Right lobe of liver (tissue), 6 donors: ENCODE measurements around the gene COQ9. TPM values are rescaled to one million over a fixed set of nuclear protein-coding genes. Genes with fewer than 3 reads are reported as not detected.

Experiments
- ATAC-seq, 4 donors: fragments of 200-7000 bp; cut with Tn5 transposase; one replicate each; pipeline ENCODE4 v1.9.1; 2020; ENCODE audit warnings: mild to moderate bottlenecking in 4 of 4, moderate library complexity in 4 of 4
- DNase-seq, 3 donors: peaks; one replicate each; pipeline ENCODE4 v3.0.0-alpha.2; 2020
- H3K27ac ChIP-seq, 3 donors: fragments of 200-600 bp; one replicate each; pipeline ENCODE4 v1.8.0; 2022
- H3K27me3 ChIP-seq, 2 donors: fragments of 200-600 bp; one replicate each; pipeline ENCODE4 v1.8.0; 2022
- H3K36me3 ChIP-seq, 4 donors: fragments of 200-600 bp; sonication (generic) in 1 of 4; one replicate each; pipeline versions ENCODE4 v1.5.1 to v1.8.0; 2017 to 2022; ENCODE audit warnings: control low read depth in 1 of 4
- H3K4me1 ChIP-seq, 4 donors: fragments of 200-600 bp; sonication (generic) in 1 of 4; one replicate each; pipeline versions ENCODE4 v1.5.1 to v1.8.0; 2017 to 2022; ENCODE audit warnings: control low read depth in 1 of 4
- H3K4me3 ChIP-seq, 3 donors: fragments of 200-600 bp; one replicate each; pipeline ENCODE4 v1.8.0; 2022
- H3K9me3 ChIP-seq, 4 donors: fragments of 200-600 bp; sonication (generic) in 1 of 4; one replicate each; pipeline versions ENCODE4 v1.5.1 to v1.8.0; 2017 to 2022; ENCODE audit warnings: control low read depth in 1 of 4
- POLR2A ChIP-seq: fragments of 450-650 bp; IDR thresholded peaks from one replicate; pipeline ENCODE4 v1.6.1; 2017; ENCODE audit warnings: antibody characterized with exemption, mild to moderate bottlenecking
- WGBS: methylation state at CpG from one replicate; pipeline ENCODE4 v1.1.6; 2018; ENCODE audit warnings: low coverage, low lambda C conversion rate; ENCODE audit not compliant: insufficient coverage; ENCODE audit errors: missing lambda C conversion rate; 5-methylcytosine and 5-hydroxymethylcytosine counted together
- intact Hi-C, 2 donors: fragments of 100-400 bp; cut with DNase I; formaldehyde crosslinking; loops; one replicate each; pipeline versions ENCODE4 v1.11.2 to v1.14.1; 2022
- total RNA-seq, 6 experiments: library from RNA; depleted of rRNA in 2 of 6; stranded (reverse); fragments of >200 nt in 2 of 6; fragmentation: NEBNext Ultra II Directional in 3 of 6; extraction: Animal tissue kit (Norgen Biotek cat#: 25700) in 3 of 6; gene quantifications; one replicate each; pipeline versions ENCODE4 v1.1.0 to v1.2.4, GENCODE V29; 2016 to 2023
- TF ChIP-seq, protein P1 (sequence below), 4 donors: fragments of 200-600 bp in 3 of 4; fragments of 450-650 bp in 1 of 4; IDR thresholded peaks; one replicate each; pipeline versions ENCODE4 v1.5.1 to v1.8.0; 2016 to 2022; ENCODE audit warnings: antibody characterized with exemption in 4 of 4, mild to moderate bottlenecking in 2 of 4
- donor health status: DM: no; HTN: yes; CAD: no.
- donor health status: DM: no; HTN: no; CAD: no.
- donor health status: DM: no; HTN: no; CAD: no.
- donor health status: DM: no; HTN: yes; CAD: no.
- donor health status: DM: no; HTN: yes; CAD: no.

Gene COQ9
- total RNA-seq, 6 experiments from 2014 or later = 43.2 to 81.4 (median 55.3) TPM

DNA sequence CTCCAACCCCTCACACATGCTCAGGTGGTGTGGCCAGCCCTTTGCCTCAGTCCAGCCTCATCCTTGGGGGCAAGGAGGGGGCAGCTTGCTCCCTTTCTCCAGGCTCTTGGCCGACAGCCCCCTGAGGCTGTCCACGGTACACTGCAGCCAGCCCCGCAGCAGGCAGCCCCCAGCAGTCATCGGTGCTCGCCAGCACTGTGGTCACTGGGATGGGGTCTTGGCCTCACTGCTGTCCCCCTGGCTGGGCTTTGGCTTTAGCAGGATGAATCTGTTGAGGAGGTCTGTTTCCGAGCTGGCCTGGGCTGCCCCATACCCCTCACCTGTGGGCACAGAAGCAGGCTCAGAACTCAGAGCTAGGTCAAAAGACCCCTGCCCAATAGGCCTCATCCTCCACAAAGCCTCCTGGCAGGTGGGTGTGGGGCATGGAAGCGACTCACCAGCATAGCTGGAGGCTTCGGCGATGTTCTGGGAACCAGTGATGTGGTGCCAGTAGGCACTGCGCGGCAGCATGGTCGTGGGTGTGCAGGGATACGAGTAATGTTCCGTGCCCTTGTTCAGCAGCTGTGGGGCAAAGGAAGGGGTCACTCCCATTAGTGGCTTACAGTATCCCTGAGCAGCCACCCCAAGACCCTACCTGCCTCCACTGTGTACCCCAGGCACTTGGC, 26.0 kb downstream of the COQ9 start:
- ATAC-seq = no peak
- DNase-seq = no peak
- Histone ChIP-seq H3K9me3 (no peaks in the 10 kb centered on the region), H3K4me3 (no peak overlapping the region), H3K36me3 (peaks cover 0 to 48% (median 26%) of the 10 kb centered on the region in 4 donors), H3K27ac (peak overlapping the region in 2 of 3 donors; percentile 53 to 84), H3K27me3 (no peaks in the 10 kb centered on the region), H3K4me1 (peaks cover 0 to 59% (median 22%) of the 10 kb centered on the region in 4 donors)
- 83% methylated on average over 1 of the region's 14 CpGs for WGBS
- intact Hi-C loops = no loop called here
- TF ChIP-seq POLR2A = no peak
- TF ChIP-seq, protein P1, sequence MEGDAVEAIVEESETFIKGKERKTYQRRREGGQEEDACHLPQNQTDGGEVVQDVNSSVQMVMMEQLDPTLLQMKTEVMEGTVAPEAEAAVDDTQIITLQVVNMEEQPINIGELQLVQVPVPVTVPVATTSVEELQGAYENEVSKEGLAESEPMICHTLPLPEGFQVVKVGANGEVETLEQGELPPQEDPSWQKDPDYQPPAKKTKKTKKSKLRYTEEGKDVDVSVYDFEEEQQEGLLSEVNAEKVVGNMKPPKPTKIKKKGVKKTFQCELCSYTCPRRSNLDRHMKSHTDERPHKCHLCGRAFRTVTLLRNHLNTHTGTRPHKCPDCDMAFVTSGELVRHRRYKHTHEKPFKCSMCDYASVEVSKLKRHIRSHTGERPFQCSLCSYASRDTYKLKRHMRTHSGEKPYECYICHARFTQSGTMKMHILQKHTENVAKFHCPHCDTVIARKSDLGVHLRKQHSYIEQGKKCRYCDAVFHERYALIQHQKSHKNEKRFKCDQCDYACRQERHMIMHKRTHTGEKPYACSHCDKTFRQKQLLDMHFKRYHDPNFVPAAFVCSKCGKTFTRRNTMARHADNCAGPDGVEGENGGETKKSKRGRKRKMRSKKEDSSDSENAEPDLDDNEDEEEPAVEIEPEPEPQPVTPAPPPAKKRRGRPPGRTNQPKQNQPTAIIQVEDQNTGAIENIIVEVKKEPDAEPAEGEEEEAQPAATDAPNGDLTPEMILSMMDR (IDR thresholded peaks at IDR 0.05) = no peak

DNA sequence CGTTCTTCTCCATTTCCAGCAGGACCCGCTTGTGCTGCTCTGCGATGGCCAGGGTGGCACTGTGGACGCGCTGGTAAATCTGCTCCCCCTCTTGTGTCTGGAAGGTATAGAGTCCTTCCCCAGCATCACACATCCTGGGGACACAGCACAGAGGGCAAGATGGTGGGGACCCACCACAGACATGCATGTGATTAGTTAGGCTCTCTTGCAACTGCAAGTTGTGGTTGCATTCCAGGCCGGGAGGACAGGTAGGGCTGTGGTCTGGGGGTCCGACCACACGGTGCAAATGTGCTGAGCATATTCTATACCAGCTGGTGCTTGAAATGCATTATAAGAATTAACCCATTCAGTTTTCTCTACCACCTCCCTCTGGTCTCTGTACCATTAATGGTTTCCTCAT, 26.6 kb downstream of the COQ9 start:
- peaks cover 0 to 65% (median 25%) of the 10 kb centered on the region in 4 donors for H3K4me1 ChIP-seq
- ATAC-seq = no peak
- no peak for DNase-seq
- no peaks in the 10 kb centered on the region for H3K9me3 ChIP-seq
- WGBS = 35% methylated on average over 2 of the region's 8 CpGs
- TF ChIP-seq POLR2A = no peak
- TF ChIP-seq, protein P1 (IDR thresholded peaks at IDR 0.05) = no peak
- H3K27ac ChIP-seq = no peak overlapping the region
- no peaks in the 10 kb centered on the region for H3K27me3 ChIP-seq
- no peak overlapping the region for H3K4me3 ChIP-seq
- intact Hi-C loops = no loop called here
- H3K36me3 ChIP-seq = peaks cover 0 to 45% (median 23%) of the 10 kb centered on the region in 4 donors

DNA sequence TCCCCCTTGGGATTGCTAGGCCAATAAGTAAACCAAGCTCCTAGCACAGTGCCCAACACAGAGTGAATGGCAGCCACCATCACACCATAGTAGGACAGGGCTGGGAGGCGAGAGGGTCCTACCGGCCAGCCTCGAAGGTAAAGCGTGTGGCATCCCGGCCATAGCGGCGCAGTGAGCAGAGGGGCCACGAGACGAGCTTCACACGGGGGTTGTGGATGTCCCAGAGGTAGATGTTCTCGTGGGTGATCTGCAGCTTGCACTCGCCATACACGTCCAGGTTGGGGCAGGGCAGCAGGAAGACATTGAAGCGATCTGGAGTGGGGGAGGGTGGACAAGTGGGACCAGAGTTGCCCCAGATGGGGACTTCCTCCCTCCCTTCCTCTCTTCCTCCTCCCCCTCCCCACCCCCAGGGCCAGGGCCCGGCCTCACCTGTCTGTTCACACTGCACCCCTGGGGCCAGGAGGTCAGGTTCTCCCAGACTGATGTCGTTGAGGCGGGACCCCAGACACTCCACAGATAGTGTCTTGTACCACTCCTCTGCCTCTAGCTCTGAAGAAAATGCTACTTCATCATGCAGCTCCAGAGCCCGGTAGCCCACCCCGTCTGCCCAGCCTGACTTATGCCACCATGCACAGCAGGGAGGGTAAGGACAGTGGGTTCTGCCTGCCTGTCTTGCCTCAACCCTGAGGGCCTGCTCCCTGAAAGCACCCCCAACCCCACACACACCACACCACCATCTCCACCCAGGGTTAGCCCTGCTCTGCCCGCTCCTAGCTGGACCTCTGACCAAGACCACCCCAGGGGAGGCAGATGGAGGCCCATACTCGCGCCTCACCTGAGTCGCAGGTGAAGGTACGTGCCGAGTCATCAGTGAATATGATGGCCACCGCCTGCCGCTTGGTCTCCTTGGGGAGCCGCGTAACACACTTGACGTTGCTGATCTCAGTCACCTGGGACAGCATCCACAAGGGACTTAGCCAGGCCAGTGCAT, 27.7 kb downstream of the COQ9 start:
- no peak for TF ChIP-seq POLR2A
- TF ChIP-seq, protein P1 (IDR thresholded peaks at IDR 0.05) = no peak
- 83% methylated on average over 5 of the region's 30 CpGs for WGBS
- H3K4me1 ChIP-seq = peaks cover 0 to 72% (median 29%) of the 10 kb centered on the region in 4 donors
- peaks cover 0 to 35% (median 18%) of the 10 kb centered on the region in 4 donors for H3K36me3 ChIP-seq
- H3K4me3 ChIP-seq = no peak overlapping the region
- no peaks in the 10 kb centered on the region for H3K9me3 ChIP-seq
- peak in 1 of 3 donors; percentile 45 for DNase-seq
- H3K27ac ChIP-seq = no peak overlapping the region
- no peaks in the 10 kb centered on the region for H3K27me3 ChIP-seq
- ATAC-seq = no peak
- intact Hi-C loops = no loop called here

DNA sequence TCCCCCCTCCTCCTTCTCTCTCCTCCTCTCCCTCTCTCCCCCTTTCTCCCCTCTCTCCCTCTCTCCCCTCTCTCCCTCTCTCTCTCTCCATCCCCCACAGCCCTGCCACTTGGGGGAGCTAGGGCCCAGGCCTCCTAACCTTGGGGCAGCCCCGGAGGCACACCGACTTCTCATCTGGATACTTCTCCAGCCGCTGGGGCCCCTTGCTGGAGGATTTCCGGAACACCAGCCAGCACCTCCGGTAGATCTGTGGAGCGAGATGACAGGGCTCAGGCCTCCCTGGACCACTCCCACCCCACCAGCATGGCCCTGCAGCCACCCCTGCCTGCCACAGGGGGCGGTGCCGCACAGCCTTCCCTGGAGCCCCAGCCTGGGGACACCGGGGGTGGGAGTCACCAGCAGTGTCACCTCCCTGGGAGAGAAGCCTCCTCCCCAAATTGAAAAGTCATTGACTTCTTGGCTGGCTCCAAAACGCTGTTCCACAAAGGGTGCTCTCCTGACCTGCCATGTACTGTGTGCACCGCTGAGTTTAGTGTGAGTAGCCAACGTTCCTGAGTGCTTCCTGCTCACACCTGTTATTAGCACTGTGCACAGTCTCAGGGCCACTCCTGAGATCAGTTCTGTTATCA, 28.5 kb downstream of the COQ9 start:
- intact Hi-C loops = no loop called here
- TF ChIP-seq, protein P1 (IDR thresholded peaks at IDR 0.05) = peak; percentile 22 to 33 (median 25)
- no peak for TF ChIP-seq POLR2A
- H3K27me3 ChIP-seq = no peaks in the 10 kb centered on the region
- no peak overlapping the region for H3K4me3 ChIP-seq
- 37% methylated on average over 8 of the region's 12 CpGs for WGBS
- ATAC-seq = no peak
- no peak overlapping the region for H3K27ac ChIP-seq
- no peaks in the 10 kb centered on the region for H3K9me3 ChIP-seq
- peaks cover 0 to 72% (median 27%) of the 10 kb centered on the region in 4 donors for H3K4me1 ChIP-seq
- peaks cover 0 to 26% (median 13%) of the 10 kb centered on the region in 4 donors for H3K36me3 ChIP-seq
- DNase-seq = peak in 1 of 3 donors; percentile 45
